ENCODE results near the gene ZDHHC7.

Gene ZDHHC7

GRCh38 chr16:84992717-84993075 is 18.6 kb downstream of the ZDHHC7 start:
- no peak for TF ChIP-seq CTCF (IDR thresholded peaks at IDR 0.05; ENCODE audit: unreplicated experiment in 3 of 3)
- H3K27me3 Mint-ChIP-seq (ENCODE audit: low read depth): no peaks in the 10 kb centered on the region
- no peak overlapping the region for H3K4me3 Mint-ChIP-seq
- no peaks in the 10 kb centered on the region for H3K4me1 Mint-ChIP-seq
- no peaks in the 10 kb centered on the region for H3K9me3 Mint-ChIP-seq
- peaks cover 62% of the 10 kb centered on the region for H3K36me3 Mint-ChIP-seq (ENCODE audit: low read depth)
- no peak overlapping the region for H3K27ac Mint-ChIP-seq

DNA sequence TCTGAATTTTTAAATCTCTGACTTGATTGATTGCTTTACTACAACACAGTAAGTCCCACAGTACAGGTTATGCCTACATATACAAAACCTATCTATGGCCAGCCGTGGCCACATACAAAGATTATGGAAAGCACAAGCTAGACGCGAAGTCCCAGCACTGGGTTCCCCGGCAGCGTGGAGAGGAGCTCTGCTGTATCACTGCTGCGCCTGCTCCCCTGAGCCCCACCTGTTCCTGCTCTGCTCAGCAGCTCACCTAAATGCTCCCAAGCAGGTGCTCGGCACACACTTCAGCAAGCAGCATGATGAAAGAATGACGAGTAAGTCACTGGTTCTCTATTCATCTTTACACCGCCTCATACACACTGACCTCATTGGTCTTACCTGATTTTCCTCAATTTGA is 20.6 kb downstream of the ZDHHC7 start:
- no peak for TF ChIP-seq CTCF (IDR thresholded peaks at IDR 0.05; ENCODE audit: unreplicated experiment in 3 of 3)
- Mint-ChIP-seq H3K4me1 (peaks cover 12% of the 10 kb centered on the region), H3K4me3 (no peak overlapping the region), H3K27ac (no peak overlapping the region), H3K27me3 (ENCODE audit: low read depth) (no peaks in the 10 kb centered on the region), H3K36me3 (ENCODE audit: low read depth) (peaks cover 72% of the 10 kb centered on the region), H3K9me3 (no peaks in the 10 kb centered on the region)

DNA sequence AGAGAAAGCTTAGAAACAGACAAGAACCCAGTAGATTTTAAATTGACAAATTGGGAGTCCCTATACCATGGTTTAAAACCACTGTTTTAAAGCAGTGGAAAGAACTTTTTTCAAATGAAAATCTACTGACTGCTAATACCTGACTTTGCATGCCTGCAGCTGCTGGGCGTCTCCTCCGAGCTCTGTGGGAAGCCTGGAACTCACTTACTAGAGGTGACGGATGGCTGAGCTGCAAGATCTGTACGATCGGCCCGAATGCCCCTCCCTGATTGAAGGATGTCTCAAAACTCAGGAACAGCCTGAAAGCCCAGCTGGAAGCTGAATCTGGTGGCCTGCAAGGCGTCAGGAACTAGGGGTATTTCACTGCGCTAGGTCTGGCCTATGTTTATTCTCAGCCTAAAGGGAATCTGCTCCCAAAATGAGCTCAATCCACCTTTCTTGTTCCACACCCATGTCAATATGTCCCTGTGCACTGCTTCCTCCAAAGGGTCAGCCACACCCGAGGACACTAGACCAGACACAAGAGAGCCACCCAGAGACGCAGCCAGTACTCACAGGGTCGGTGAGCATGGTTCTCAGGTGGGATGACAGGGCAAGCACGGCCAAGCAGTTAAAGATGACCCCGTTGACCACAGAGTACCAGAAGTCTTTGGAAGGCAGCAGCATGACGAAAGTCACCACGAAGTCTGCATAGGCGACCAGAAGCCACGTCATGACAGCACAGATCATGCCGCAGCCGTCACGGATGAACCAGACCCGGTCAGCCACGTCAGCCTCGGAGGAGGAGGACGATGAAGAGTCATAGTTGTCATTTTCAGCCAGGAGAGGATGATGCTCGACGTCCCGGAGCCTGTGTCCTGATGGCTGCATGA is 21.4 kb downstream of the ZDHHC7 start:
- TF ChIP-seq CTCF (IDR thresholded peaks at IDR 0.05; ENCODE audit: unreplicated experiment in 3 of 3): no peak
- H3K27me3 Mint-ChIP-seq (ENCODE audit: low read depth): no peaks in the 10 kb centered on the region
- peak overlapping the region in 2 of 3 experiments; percentile 26 to 40 for H3K27ac Mint-ChIP-seq
- peaks cover 70% of the 10 kb centered on the region for H3K36me3 Mint-ChIP-seq (ENCODE audit: low read depth)
- H3K4me1 Mint-ChIP-seq: peaks cover 14% of the 10 kb centered on the region
- no peak overlapping the region for H3K4me3 Mint-ChIP-seq
- no peaks in the 10 kb centered on the region for H3K9me3 Mint-ChIP-seq

GRCh38 chr16:84988328-84989080 is 22.8 kb downstream of the ZDHHC7 start:
- Mint-ChIP-seq H3K4me3 (no peak overlapping the region), H3K4me1 (peaks cover 14% of the 10 kb centered on the region), H3K27ac (no peak overlapping the region), H3K36me3 (ENCODE audit: low read depth) (peaks cover 59% of the 10 kb centered on the region), H3K27me3 (ENCODE audit: low read depth) (no peaks in the 10 kb centered on the region), H3K9me3 (no peaks in the 10 kb centered on the region)
- no peak for TF ChIP-seq CTCF (IDR thresholded peaks at IDR 0.05; ENCODE audit: unreplicated experiment in 3 of 3)

GRCh38 chr16:84986879-84987278 is 24.5 kb downstream of the ZDHHC7 start:
- H3K9me3 Mint-ChIP-seq: no peaks in the 10 kb centered on the region

More at GRCh38 chr16:84986879-84987278, 24.5 kb downstream of the ZDHHC7 start:
- Mint-ChIP-seq H3K36me3 (ENCODE audit: low read depth) (peaks cover 61% of the 10 kb centered on the region), H3K27ac (no peak overlapping the region), H3K4me1 (peaks cover 14% of the 10 kb centered on the region), H3K27me3 (ENCODE audit: low read depth) (no peaks in the 10 kb centered on the region), H3K4me3 (no peak overlapping the region)
- TF ChIP-seq CTCF (IDR thresholded peaks at IDR 0.05; ENCODE audit: unreplicated experiment in 3 of 3): no peak
